OCI-LY1 (cell line): ENCODE data around the gene ASTN1.

ENCODE experiments used
- CTCF ChIP-seq: fragments of 200-600 bp; sonication (generic), shearing (Covaris generic); IDR thresholded peaks from 2 replicates; pipeline ENCODE4 v1.5.1; 2017; ENCODE audit warnings: mild to moderate bottlenecking, antibody characterized with exemption, low read length, moderate library complexity, mixed read lengths
- EZH2 ChIP-seq: fragments of 200-600 bp; sonication (generic), shearing (Covaris generic); IDR thresholded peaks from 2 replicates; pipeline ENCODE4 v1.8.0; 2017; ENCODE audit warnings: borderline replicate concordance, mixed run types, mild to moderate bottlenecking, antibody characterized with exemption, low read length, moderate library complexity, mixed read lengths

DNA sequence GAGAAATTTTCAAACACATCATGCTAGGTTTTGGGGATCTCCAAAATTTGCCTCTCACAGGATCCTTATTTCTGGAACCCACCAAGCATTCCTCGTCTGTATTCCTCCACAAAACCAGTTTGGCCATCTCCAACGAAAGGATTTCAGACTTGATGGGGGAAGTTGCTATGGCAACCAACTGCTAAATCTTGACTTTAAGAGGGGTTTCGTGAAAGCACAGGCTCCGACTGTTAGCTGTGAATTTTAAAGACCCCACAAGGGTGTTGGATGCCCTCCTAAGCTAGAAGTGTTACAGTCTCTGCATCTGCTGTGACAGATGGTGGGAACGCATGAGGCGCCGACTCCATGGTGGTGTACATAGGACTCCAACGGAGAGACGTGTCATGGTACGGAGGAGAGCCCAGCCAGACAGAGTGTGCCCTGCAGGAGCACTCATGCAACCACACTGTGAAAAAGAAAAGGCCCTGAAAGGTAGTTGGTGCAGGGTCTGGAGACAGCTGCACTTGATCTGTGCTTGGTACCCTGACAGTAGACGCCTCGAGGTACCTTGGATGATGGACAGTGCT is 147.1 kb downstream of the ASTN1 start:
- TF ChIP-seq CTCF = no peak
- no peak for TF ChIP-seq EZH2
